Activated CD4-positive, alpha-beta T cell treated with anti-CD3 and anti-CD28 coated beads for 36 hours (primary cell): ENCODE data around the gene CTPS2. TPM values are rescaled to one million over a fixed set of nuclear protein-coding genes. Genes with fewer than 3 reads are reported as not detected.

Experiments used
- ATAC-seq: fragments of 200-7000 bp; cut with Tn5 transposase; one replicate; pipeline ENCODE4 v1.10.0; 2021; ENCODE audit warnings: mild to moderate bottlenecking, moderate library complexity
- CTCF ChIA-PET: fragments of 350-600 bp; sonication (Branson Sonifier 250); formaldehyde crosslinking; loops from one replicate; lab custom pipeline; 2021; ENCODE audit warnings: antibody characterized with exemption; lab: Charles Lee
- POLR2A ChIA-PET: fragments of 350-600 bp; sonication (Branson Sonifier 250); formaldehyde crosslinking; loops from one replicate; lab custom pipeline; 2021; ENCODE audit warnings: antibody characterized with exemption, inconsistent platforms; lab: Charles Lee
- DNase-seq: peaks from one replicate; pipeline ENCODE4 v3.0.0-alpha.2; 2020
- H3K27ac Mint-ChIP-seq: one replicate; pipeline ENCODE4 v1.8.0; 2021; ENCODE audit warnings: mixed read lengths
- H3K27me3 Mint-ChIP-seq: one replicate; pipeline ENCODE4 v1.8.0; 2021; ENCODE audit warnings: mixed read lengths
- H3K36me3 Mint-ChIP-seq: one replicate; pipeline ENCODE4 v1.8.0; 2021; ENCODE audit warnings: low read depth, mixed read lengths
- H3K4me1 Mint-ChIP-seq: one replicate; pipeline ENCODE4 v1.8.0; 2021; ENCODE audit warnings: mixed read lengths
- H3K4me3 Mint-ChIP-seq: one replicate; pipeline ENCODE4 v1.8.0; 2021; ENCODE audit warnings: mild to moderate bottlenecking, moderate library complexity, mixed read lengths
- H3K9me3 Mint-ChIP-seq: one replicate; pipeline ENCODE4 v1.8.0; 2021; ENCODE audit warnings: low read depth, mixed read lengths
- intact Hi-C, 2 experiments: fragments of 100-400 bp; cut with DNase I in 1 of 2; cut with micrococcal nuclease in 1 of 2; formaldehyde crosslinking; loops; one replicate each; pipeline versions ENCODE4 v1.14.2 to v1.15.1; 2022 to 2024; cut with DNase I, micrococcal nuclease
- total RNA-seq, 2 experiments: library from RNA; stranded (reverse); gene quantifications; one replicate each; pipeline ENCODE4 v1.2.3, GENCODE V29; 2021

The CTPS2 gene
- total RNA-seq, 2 experiments from 2014 or later: 6.8 to 7.2 TPM

DNA sequence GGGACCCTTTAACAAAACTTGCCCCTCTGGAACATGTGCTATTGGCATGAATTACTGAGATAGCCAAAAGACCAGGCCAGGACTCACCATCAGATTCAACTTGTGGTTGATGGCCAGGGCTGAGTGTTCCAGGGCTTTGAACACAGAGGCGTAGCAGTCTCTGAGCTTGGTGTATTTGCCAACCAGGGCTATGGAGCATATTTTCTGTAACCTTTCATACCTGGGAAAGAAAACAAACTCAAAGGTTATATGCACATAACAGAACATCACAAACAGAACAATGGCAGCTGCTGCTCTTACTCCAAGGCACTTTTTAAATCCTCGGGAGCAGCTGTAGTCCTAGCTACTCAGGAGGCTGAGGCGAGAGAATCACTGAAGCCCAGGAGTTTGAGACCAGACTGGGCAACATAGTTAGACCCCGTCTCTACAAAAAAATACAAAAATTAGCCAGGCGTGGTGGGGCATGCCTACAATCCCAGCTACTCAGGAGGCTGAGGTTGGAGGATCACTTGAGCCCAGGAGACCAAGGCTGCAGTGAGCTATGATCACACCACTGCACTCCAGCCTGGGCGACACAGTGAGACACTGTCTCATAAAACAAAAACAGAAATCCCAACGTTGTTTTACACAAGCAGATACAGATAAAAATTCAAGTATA lies 29.3 kb downstream of the CTPS2 start:
- no peaks in the 10 kb centered on the region for H3K9me3 Mint-ChIP-seq
- ATAC-seq: no peak
- intact Hi-C loops: no loop called here

DNA sequence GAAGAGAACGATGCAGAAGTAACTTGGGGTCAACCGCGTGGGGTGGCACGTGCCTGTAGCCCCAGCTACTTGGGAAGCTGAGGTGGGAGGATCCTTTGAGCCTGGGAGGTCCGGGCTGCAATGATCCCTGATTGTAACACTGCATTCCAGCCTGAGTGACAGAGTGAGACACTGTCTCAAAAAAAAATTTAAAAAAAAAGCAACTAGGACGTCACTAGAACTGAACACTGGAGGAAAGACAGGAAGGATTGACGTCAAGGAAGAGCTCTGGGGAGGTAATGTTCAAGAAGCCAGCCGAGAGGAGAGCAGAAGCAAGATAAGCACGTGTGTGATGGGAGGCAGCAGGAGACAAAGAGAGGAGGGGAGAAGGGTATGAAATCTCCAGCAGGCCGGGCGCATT lies 33.8 kb downstream of the CTPS2 start:
- Mint-ChIP-seq H3K36me3 (peaks cover 2% of the 10 kb centered on the region), H3K9me3 (no peaks in the 10 kb centered on the region), H3K4me3 (no peak overlapping the region), H3K27ac (no peak overlapping the region), H3K4me1 (no peaks in the 10 kb centered on the region), H3K27me3 (no peaks in the 10 kb centered on the region)
- ATAC-seq (no peak), DNase-seq (no peak)
- POLR2A ChIA-PET: no interaction called here
- CTCF ChIA-PET: no interaction called here
- intact Hi-C loops: no loop called here

More for the DNA sequence above, 29.3 kb downstream of the CTPS2 start:
- H3K27me3 Mint-ChIP-seq: no peaks in the 10 kb centered on the region
- ChIA-PET POLR2A (no interaction called here), CTCF (interaction anchor here (0.6 kb wide), 2 partner anchors 13 to 29 kb away, joined by 3 read pairs; no protein-coding TSS in a partner anchor)
- peaks cover 2% of the 10 kb centered on the region for H3K36me3 Mint-ChIP-seq
- no peak overlapping the region for H3K4me3 Mint-ChIP-seq
- H3K27ac Mint-ChIP-seq: no peak overlapping the region
- no peaks in the 10 kb centered on the region for H3K4me1 Mint-ChIP-seq
- no peak for DNase-seq

DNA sequence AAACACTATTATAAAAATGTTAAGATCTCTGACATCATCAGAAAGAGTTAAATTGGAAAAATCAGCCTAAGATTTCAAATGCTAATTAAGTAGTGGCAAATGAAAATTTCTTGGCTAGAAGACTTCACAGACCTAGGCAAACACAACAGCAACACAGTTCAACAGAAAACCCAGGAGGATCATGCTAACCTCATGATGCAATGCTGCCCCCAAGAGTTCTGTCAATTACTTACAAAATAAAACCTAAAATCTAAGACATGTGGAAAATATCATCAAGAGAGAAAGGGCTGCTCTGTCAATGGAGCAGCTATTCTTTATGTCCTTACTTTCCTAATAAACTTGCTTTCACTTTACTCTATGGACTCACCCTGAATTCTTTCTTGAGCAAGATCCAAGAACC lies 41.5 kb downstream of the CTPS2 start:
- DNase-seq (peak; percentile 27), ATAC-seq (no peak)
- H3K36me3 Mint-ChIP-seq: no peaks in the 10 kb centered on the region
- H3K9me3 Mint-ChIP-seq: no peaks in the 10 kb centered on the region
- POLR2A ChIA-PET: no interaction called here
- intact Hi-C loops: loop anchor here (2.0 to 5.0 kb wide), 2 partner anchors 234 to 394 kb away; no protein-coding TSS in a partner anchor
- CTCF ChIA-PET: interaction anchor here (0.6 to 1.1 kb wide), 2 partner anchors 9 to 243 kb away, joined by 3 read pairs; no protein-coding TSS in a partner anchor
- H3K27ac Mint-ChIP-seq: no peak overlapping the region
- no peak overlapping the region for H3K4me3 Mint-ChIP-seq
- H3K27me3 Mint-ChIP-seq: no peaks in the 10 kb centered on the region
- H3K4me1 Mint-ChIP-seq: no peaks in the 10 kb centered on the region

DNA sequence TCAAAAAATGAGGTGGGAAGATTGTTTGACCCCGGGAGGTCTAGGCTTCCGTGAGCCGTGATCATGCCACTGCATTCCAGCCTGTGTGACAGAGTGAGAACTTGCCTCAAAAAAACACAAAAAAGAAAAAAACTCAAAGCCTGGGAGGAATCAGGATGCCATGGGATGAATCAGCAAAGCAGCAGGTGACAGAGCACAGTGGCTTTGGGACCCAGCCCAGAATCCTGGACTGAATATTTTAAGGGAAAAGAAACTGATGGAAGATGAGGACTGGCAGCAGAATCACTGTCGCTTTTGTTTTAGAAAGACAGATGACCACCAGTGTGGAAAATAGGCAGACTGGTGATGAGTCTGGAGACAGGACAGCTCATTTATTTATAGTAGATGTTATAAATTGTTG lies 45.9 kb downstream of the CTPS2 start:
- intact Hi-C loops: no loop called here
- DNase-seq: no peak
- H3K4me3 Mint-ChIP-seq: no peak overlapping the region
- H3K27ac Mint-ChIP-seq: no peak overlapping the region
- H3K4me1 Mint-ChIP-seq: no peaks in the 10 kb centered on the region
- ChIA-PET POLR2A (no interaction called here), CTCF (no interaction called here)
- no peaks in the 10 kb centered on the region for H3K27me3 Mint-ChIP-seq
- ATAC-seq: no peak
- H3K9me3 Mint-ChIP-seq: no peaks in the 10 kb centered on the region
- peaks cover 2% of the 10 kb centered on the region for H3K36me3 Mint-ChIP-seq

DNA sequence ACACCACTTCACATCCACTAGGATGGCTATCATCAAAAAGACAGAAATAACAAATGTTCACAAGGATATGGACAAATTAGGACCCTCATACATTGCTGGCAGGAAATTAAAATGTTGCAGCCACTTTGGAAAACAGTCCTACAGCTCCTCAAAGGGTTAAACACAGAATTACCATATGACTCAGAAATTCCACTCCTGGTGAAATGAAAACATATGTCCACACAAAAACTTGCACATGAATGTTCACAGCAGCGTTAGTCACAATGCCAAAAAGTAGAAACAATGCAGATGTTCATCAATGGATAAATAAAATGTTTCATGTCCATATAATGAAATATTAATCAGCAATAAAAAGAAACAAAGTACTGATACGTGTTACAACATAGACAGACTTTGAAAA lies 47.4 kb downstream of the CTPS2 start:
- intact Hi-C loops: no loop called here
- Mint-ChIP-seq H3K4me1 (no peaks in the 10 kb centered on the region), H3K36me3 (peaks cover 2% of the 10 kb centered on the region), H3K27ac (no peak overlapping the region), H3K27me3 (no peaks in the 10 kb centered on the region), H3K9me3 (no peaks in the 10 kb centered on the region), H3K4me3 (no peak overlapping the region)
- no peak for ATAC-seq
- ChIA-PET POLR2A (no interaction called here), CTCF (no interaction called here)
- DNase-seq: no peak

DNA sequence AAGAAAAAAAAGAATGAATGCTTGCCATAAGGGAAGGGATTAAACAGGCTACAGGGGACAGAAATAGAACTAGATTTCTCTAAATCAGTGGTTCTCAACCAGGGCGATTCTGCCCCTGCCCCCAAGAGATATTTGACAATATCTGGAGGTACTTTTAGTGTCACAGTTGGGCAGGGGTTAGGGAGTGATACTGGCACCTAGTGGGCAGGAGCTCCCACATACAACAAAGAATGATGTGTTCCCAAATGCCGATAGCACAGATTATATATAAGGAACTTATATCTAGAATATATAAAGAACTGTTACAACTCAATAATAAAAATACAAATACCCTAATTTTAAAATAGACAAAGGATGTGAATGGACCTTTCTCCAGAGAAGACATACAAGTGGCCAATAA lies 47.8 kb downstream of the CTPS2 start:
- no peak overlapping the region for H3K27ac Mint-ChIP-seq
- ATAC-seq (no peak), DNase-seq (no peak)
- ChIA-PET CTCF (no interaction called here), POLR2A (no interaction called here)
- H3K4me3 Mint-ChIP-seq: no peak overlapping the region
- no peaks in the 10 kb centered on the region for H3K9me3 Mint-ChIP-seq
- H3K36me3 Mint-ChIP-seq: peaks cover 4% of the 10 kb centered on the region
- no peaks in the 10 kb centered on the region for H3K27me3 Mint-ChIP-seq
- no peaks in the 10 kb centered on the region for H3K4me1 Mint-ChIP-seq
- intact Hi-C loops: no loop called here

DNA sequence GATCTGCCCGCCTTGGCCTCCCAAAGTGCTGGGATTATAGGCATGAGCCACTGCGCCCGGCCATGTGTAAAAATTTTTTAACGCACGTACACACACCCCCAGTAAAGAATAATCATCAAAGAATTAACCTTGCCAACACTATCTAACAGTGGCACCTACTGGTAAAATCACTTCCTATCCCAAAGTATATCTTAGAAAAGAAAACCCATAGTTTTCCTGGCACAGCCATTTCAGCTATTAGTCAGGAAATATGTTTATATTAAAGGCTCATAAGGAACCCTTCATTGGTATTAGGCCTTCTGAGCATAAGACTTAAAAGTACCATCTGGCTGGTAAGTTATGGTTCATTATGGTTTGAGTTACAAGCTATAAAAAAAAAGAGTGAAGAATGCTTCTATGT lies 48.4 kb downstream of the CTPS2 start:
- DNase-seq (no peak), ATAC-seq (no peak)
- no peaks in the 10 kb centered on the region for H3K9me3 Mint-ChIP-seq
- H3K4me1 Mint-ChIP-seq: no peaks in the 10 kb centered on the region
- peaks cover 5% of the 10 kb centered on the region for H3K36me3 Mint-ChIP-seq
- ChIA-PET POLR2A (no interaction called here), CTCF (no interaction called here)
- no peaks in the 10 kb centered on the region for H3K27me3 Mint-ChIP-seq
- intact Hi-C loops: no loop called here
- H3K4me3 Mint-ChIP-seq: no peak overlapping the region
- H3K27ac Mint-ChIP-seq: no peak overlapping the region

DNA sequence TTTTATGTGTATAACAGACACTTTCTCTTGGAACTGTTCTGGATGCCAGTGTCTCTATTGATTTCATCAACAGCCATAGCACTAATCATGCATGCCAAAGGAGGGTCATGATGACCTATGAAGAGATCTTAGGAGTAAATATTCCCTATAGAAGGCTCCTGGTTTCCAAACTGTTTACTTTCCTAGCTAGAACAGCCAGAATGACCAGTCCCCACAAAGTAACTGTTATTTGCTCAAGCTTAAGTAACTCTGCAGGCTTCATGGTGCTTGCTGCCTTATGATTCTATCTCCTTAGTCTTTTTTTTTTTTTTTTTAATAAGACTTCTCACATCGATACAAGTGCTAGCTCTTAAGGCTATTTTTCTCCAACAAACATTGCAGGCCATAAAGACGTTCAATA lies 50.1 kb downstream of the CTPS2 start:
- intact Hi-C loops: no loop called here
- Mint-ChIP-seq H3K27me3 (no peaks in the 10 kb centered on the region), H3K9me3 (no peaks in the 10 kb centered on the region), H3K27ac (no peak overlapping the region), H3K4me1 (no peaks in the 10 kb centered on the region), H3K36me3 (peaks cover 5% of the 10 kb centered on the region), H3K4me3 (no peak overlapping the region)
- ATAC-seq (no peak), DNase-seq (no peak)
- ChIA-PET POLR2A (no interaction called here), CTCF (interaction anchor here (0.6 kb wide), 1 partner anchor 9 kb away, joined by 3 read pairs; no protein-coding TSS in a partner anchor)

DNA sequence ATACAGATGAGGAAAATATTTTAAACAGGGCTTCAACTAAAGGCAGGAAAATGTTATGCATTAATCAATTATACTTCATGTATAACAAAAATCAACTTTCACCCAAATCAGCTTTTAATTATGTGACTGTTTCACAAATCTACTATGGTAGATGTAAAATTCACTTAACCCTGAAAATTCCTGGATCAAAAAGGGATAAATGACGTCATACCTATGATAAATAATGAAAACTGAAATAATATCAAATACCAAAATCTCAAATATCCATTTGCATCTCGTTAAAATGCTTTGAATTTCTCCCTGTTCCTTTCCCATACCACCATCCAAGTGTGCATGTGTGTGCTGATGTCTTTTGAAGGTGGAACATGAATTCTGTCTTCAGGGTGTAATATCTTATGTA lies 51.0 kb downstream of the CTPS2 start:
- ChIA-PET POLR2A (no interaction called here), CTCF (no interaction called here)
- H3K9me3 Mint-ChIP-seq: no peaks in the 10 kb centered on the region
- intact Hi-C loops: no loop called here
- H3K36me3 Mint-ChIP-seq: peaks cover 5% of the 10 kb centered on the region
- H3K27ac Mint-ChIP-seq: no peak overlapping the region
- ATAC-seq (no peak), DNase-seq (no peak)
- no peaks in the 10 kb centered on the region for H3K4me1 Mint-ChIP-seq
- H3K4me3 Mint-ChIP-seq: no peak overlapping the region
- no peaks in the 10 kb centered on the region for H3K27me3 Mint-ChIP-seq

DNA sequence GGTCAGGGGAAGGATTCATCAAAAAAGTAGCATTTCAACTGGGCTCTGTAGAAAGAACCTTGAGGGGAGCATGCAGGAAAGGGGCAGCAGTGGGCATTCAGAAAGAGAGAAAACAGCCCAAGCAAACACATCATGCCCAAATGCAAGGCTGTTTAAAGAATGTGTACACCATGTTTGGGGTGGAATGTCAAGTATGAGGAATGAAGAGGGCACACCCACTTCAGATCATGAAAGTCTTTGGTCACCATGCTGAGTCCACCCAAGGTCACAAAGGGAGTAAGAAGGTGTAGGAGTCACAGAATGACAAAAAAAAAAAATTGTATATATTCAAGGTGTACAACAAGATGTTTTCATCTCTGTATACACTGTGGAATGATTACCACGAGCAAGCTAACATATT lies 53.1 kb downstream of the CTPS2 start:
- POLR2A ChIA-PET: no interaction called here

DNA sequence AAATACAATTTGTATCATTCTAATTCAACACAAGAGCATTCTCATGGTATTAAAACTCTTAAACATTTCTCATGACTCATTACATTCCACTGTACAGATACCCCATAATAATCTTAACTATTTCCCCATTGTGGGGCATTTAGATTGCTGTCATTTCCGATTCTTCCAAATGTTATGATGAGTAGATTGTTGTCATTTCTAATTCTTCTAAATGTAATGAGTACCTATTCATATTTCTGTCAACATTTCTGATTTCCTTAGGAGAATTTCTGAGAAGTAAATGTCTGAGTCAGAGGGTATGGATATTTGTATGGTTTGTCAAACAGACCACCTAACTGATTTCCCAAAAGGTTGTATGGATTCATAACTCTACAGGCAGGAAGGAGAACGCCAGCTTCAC lies 54.2 kb downstream of the CTPS2 start:
- Mint-ChIP-seq H3K27ac (no peak overlapping the region), H3K4me1 (no peaks in the 10 kb centered on the region), H3K4me3 (no peak overlapping the region), H3K9me3 (no peaks in the 10 kb centered on the region), H3K36me3 (peaks cover 4% of the 10 kb centered on the region), H3K27me3 (no peaks in the 10 kb centered on the region)
- ATAC-seq (no peak), DNase-seq (no peak)
- POLR2A ChIA-PET: no interaction called here
- CTCF ChIA-PET: no interaction called here
- intact Hi-C loops: no loop called here

More for the DNA sequence above, 53.1 kb downstream of the CTPS2 start:
- DNase-seq (no peak), ATAC-seq (no peak)
- Mint-ChIP-seq H3K27me3 (no peaks in the 10 kb centered on the region), H3K9me3 (no peaks in the 10 kb centered on the region), H3K36me3 (peaks cover 5% of the 10 kb centered on the region), H3K4me1 (no peaks in the 10 kb centered on the region), H3K27ac (no peak overlapping the region), H3K4me3 (no peak overlapping the region)
- intact Hi-C loops: no loop called here
- CTCF ChIA-PET: no interaction called here

DNA sequence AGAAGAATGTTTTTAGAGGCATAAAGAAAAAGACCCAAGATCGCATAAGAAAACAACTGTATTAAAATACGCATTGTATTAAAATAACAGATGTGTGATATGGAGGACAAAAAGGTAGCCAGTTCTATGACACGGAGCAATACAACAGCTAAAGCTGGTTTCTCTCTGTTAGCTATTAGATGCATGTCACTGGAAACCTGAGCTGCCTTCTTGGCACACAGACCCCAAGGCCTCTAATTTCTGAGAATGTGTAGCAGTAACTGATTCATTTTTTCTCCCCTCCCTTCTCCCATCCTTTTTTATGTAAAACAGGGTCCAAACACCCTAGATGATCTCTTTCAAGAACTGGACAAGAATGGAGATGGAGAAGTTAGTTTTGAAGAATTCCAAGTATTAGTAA lies 58.4 kb downstream of the CTPS2 start:
- no peaks in the 10 kb centered on the region for H3K4me1 Mint-ChIP-seq
- H3K27ac Mint-ChIP-seq: no peak overlapping the region
- DNase-seq: no peak
- no peak overlapping the region for H3K4me3 Mint-ChIP-seq
- ChIA-PET POLR2A (no interaction called here), CTCF (interaction anchor here (0.7 kb wide), 1 partner anchor 29 kb away, joined by 3 read pairs; no protein-coding TSS in a partner anchor)
- no peaks in the 10 kb centered on the region for H3K27me3 Mint-ChIP-seq
- no peaks in the 10 kb centered on the region for H3K9me3 Mint-ChIP-seq
- ATAC-seq: no peak
- intact Hi-C loops: no loop called here
- H3K36me3 Mint-ChIP-seq: peaks cover under 1% of the 10 kb centered on the region
